RPMI7951 (cell line): ENCODE results near the gene ATP13A1. TPM values are rescaled to one million over a fixed set of nuclear protein-coding genes. Genes with fewer than 3 reads are reported as not detected.

Source experiments
- DNase-seq: peaks from one replicate; pipeline ENCODE4 v3.0.0-alpha.2; 2012; ENCODE audit warnings: low read depth
- total RNA-seq: library from RNA; depleted of rRNA; stranded (reverse); fragments of >200 nt; shearing (Covaris generic); gene quantifications from 2 replicates; pipeline ENCODE4 v1.2.3, GENCODE V29; 2014

The ATP13A1 gene
- total RNA-seq, 1 experiment from 2014 or later: 21.3 TPM

DNA sequence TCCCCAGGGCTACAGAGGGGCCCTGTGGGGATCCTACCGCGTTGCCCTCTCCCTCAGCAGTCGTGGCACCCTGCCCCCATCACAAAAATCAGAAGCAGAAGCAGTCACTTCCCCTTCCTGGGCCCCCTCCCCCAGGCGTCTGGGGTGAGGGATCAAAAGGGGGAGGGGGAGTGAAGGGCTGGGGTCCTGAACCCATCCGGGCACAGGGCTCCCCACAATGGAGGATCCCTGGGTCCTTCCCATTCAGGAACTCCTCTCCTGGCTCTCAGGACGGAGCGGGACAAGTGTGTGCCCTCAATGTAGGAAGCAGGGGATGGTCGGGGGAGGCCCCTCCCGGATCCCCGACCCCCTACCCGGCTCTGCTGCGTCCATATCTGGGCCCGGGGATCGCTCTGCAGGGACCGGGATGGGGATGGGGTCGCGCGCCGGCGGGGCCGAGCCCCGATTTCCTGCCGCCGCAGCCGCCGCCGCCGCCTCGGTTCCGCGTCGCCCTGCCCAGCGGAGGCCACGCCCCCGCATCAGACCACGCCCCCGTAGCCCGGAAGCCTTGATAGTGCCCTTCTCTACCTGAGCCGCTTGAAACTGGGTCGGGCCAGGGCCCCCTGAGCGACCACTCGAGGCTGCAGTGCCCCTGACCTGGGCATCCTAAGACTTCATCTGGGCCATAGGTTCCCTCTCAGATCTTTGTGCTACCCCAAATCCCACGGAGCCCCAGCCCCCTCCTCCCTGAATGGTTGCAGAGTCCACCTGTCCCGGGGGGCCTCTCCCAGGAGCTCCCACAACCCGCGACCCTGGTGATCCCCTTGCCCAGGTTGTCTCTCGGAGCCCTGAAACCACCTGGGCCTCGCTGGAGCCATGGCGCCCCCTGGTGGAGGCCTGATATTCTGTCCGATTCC is 20.1 kb downstream of the ATP13A1 start, which contains the start of gene GMIP:
Gene GMIP (minus strand): TSS at position 500 of the 896 bp plus-strand sequence. CDS start 128 bp downstream, at position 372.
- DNase-seq: peak; percentile 50

DNA sequence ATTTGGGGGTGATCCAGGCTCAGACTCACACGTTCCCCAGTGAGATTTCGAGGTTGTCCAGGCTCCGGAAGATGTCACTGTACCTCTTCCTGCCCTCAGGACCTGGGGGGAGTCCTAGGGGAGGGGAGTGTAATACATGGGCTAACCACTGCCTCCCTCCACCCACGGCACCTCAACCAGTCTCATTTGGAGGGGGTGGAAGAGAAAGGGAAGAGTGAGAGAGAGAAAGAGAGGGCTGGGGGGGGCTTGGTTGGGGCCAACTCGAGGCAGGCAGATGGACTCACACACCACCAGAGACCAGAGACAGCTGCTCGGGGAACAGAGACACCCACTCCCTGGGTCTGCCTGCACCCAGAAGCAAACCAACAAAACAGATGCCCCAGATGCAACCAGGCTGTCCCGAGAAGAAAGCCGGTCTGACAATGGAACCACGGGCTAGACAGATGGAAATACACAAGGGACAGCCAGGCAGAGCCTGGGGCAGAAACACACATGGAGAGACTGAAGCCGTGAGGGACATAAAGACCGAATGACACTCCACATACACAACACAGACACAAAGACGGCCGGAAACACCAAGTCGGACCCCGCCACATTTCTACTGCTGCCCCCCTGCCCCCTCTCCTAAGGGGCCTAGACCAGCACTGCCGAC is 20.8 kb downstream of the ATP13A1 start:
- DNase-seq: peak; percentile 35

- DNase-seq: no peak
Observed at GRCh38 chr19:19637523-19638251, 25.8 kb downstream of the ATP13A1 start.

DNA sequence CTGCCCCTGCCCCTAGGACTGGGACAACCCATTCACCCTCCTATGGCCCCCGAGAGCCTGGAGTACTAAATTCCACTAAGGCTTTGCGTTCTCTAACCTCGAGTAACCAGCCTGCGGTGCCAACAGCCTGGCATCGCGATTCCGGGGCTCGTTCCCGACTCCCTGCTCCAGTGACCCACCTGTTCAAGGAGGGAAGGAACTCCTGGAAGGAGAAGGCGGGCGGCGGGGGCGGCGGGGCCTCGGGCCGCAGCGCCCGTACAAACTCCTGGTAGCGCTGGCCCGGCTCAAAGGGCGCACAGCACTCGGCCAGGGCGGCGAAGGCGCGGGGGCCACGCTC is 26.3 kb downstream of the ATP13A1 start:
- DNase-seq: no peak

GRCh38 chr19:19636573-19637185 is 26.8 kb downstream of the ATP13A1 start:
- DNase-seq: no peak

DNA sequence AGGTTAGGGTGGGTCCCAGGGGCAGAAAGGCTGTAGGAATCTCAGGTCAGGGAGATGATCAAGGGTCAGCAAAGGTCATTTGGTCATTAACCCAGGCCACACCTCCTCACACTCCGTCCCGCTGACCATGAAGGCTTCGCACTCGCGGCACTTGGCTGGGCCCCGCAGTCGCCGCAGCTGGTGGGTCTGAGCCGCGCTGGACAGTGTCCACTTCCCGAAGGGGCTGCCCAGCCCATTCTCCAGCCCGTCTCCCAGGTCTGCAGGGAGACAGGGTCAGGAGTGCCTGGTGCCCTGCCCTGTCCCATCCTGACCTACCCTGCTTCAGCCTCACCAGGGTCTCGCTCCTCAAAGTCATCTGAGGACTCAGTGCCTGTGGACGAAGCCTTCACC is 28.2 kb downstream of the ATP13A1 start:
- no peak for DNase-seq

DNA sequence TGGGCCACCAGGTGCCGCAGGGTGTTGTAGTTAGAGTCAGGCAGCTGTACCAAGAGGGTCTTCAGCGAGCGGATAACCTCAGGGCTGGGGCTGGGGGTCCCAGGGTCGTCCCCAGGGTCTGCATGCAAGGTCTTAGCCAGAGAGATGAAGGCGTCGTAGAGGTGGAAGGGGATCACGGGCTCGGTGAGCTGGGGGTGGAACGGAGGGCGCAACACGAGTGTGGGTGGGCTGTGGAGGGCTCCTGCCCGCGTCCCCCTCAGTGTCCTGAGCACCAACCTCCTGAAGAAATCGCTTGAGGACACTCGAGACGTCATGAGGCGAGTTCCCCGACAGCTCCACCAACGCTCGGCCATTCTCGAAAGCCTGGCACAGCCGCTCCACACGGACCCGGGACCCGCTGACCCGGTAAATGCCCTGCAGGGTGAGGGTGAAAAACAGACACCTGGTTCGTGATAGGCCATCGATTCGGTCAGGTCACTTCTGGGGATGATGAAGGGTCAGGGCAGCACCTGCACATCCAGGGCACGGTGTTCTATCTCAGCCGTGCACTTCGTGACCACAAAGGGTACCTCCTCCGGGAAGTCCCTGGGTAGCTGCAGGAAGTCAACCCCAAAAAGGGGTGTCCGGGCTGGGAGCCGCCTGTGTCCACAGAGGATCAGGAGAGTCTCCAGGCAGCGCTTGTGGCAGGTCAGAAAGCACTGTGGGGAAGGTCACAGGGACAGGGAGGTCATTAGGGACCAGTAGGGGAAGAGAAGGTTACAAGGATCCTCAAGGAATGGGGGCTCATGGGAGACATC is 28.8 kb downstream of the ATP13A1 start:
- no peak for DNase-seq

- no peak for DNase-seq
Observed at GRCh38 chr19:19633711-19634515, 29.6 kb downstream of the ATP13A1 start.

GRCh38 chr19:19632661-19633060 is 30.8 kb downstream of the ATP13A1 start:
- no peak for DNase-seq

DNA sequence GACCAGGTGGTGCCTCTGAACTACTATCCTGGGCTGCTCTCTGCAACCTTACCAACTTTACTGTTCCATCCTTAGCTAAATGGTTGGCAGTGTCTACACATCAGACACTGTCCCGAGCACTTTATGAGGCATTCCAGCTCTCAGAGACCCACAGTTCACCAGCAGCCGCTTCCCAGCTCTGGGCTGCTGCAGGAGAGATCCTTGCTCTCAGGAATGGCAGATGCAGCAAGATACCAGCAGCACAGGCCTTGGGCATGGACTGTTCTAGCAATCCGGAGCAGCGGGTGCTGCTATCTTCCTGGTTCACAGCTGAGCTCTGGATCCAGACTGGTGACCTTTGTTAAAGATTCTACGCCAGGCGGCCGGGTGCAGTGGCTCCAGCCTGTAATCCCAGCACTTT is 32.1 kb downstream of the ATP13A1 start:
- no peak for DNase-seq

- DNase-seq: no peak
Observed at GRCh38 chr19:19630426-19630825, 33.0 kb downstream of the ATP13A1 start.

GRCh38 chr19:19630062-19630414 is 33.4 kb downstream of the ATP13A1 start:
- no peak for DNase-seq

- peak; percentile 80 for DNase-seq
Observed at GRCh38 chr19:19628501-19629134, 34.9 kb downstream of the ATP13A1 start.

DNA sequence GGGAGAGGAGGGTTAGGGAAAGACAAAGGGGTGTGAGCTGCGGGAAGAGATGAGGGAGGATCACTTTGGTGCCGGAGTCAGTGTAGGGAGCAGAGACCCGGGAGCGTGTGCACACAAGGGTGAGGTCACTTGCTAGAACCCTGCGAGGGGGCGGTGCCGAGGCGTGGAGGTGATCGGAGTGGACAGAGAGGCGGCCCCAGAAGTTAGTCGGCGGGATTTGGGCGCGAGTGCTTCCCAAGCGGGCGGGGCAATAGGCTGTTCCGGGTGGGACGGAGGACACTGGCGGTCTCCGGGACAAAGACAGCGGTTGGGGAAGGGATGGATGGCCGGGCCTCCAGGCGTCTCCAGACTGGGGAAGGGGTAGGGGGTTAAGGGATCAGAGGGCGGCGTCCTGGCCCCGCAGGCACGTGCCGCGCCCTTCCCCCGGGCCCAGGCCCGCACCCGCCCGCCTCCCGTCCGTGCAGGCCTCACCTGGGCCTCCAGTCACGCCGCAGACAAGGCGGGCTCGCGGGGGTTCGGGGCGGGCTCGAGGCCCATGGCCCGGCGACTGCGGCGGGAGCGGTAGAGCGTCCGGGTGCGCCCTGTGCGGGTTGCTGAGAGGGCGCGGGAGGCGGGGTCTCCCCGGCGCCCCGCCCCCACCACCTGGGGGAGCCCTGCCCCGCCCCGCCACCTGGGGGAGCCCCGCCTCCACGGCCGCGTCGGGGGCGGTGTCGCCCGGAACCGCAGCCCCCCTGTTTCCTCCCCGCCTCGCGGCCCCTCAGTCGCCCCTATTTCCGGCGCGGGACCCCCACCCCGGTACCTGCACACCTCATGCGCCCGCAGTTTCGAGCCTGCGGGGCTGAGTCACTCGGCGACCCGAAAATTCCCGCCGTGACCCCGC is 35.6 kb downstream of the ATP13A1 start, which contains the start of gene LPAR2:
Gene LPAR2 (minus strand): TSS at position 600 of the 880 bp plus-strand sequence. CDS start 945 bp downstream, outside the sequence.
- DNase-seq: no peak

- DNase-seq: no peak
Observed at GRCh38 chr19:19626516-19627472, 36.7 kb downstream of the ATP13A1 start.

GRCh38 chr19:19624032-19624570 is 39.4 kb downstream of the ATP13A1 start:
- DNase-seq: no peak

- no peak for DNase-seq
Observed at GRCh38 chr19:19623383-19623782, 40.1 kb downstream of the ATP13A1 start.
